Endometrium (tissue), 2 donors: ENCODE data around the gene TNFSF12.
"Not testable (repeated sequence)": the region's sequence is repeated elsewhere in the genome, so short reads cannot be mapped to it uniquely, and the experiment has no call there.

ENCODE experiments used
- FAIRE-seq: peaks from 2 replicates; lab custom pipeline; 2012; peaks lifted over from hg19 to GRCh38; lab: Jason Lieb, UNC
- donor health status: control.
- donor health status: control.

TNFSF12 gene

DNA sequence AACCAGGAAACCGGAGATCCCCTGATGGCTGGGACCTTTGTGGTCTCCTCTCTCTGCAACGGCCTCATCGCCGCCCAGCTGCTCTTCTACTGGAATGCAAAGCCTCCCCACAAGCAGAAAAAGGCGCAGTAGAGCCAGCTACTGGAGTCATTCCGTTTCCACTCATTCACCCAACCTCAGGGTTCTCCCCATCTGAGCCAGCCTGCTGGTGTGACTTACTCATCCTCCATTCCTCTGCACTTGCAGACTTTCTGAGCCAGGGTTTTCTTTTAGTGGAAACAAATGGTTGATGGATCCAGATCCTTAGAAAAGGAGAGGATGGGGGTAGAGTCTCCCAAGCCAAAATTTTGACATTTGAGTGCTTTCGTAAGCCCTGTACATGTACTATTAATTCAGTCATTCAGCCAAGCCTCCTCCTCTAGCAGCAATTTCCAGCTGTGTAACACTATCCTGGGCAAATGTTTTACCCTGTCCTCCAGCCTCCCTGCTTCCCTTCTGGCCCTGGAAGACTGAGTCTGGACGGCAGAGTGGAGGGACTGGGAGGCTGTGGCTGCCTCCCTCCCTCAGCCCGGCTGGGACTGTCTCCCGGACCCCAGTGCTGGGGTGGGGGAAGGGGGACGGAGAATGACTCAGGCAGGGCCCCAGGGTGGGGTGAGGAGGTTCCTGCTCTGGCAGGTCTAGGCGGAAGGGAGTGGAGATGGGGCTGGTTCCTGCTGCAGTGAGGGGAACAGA, 38.7 kb downstream of the TNFSF12 start:
- no peak for FAIRE-seq

DNA sequence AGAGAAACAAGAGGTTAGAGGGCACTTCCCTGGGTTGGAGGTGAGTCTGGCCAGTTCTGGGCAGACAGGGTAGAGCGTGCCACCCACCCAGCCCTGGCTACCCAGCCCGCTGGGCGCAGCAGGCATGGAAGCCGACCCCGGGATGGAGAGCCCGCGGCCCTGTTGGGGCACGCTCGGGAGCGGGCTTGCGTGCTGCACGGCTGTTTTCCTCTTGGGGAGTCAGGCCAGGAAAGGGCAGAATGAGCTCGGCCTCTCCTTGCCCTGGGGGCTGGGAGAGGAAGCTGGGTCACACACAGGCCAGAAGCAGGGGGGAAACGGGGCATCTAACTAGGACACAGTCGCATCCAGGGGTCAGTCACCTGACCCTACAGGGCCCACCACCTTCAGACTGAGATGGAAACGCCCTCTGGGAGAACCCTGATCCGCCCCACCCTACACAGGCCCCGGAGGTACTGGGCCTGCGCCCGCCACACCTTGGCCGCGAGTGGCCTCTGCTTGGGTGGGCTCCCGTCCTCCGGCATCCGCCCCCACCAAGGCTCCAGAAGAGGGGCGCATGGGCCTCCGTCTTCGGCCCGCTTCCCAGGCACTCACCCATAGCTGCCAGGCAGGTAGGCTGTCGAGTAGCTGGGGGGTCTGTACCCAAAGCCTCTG, 39.8 kb downstream of the TNFSF12 start:
- FAIRE-seq: no peak

DNA sequence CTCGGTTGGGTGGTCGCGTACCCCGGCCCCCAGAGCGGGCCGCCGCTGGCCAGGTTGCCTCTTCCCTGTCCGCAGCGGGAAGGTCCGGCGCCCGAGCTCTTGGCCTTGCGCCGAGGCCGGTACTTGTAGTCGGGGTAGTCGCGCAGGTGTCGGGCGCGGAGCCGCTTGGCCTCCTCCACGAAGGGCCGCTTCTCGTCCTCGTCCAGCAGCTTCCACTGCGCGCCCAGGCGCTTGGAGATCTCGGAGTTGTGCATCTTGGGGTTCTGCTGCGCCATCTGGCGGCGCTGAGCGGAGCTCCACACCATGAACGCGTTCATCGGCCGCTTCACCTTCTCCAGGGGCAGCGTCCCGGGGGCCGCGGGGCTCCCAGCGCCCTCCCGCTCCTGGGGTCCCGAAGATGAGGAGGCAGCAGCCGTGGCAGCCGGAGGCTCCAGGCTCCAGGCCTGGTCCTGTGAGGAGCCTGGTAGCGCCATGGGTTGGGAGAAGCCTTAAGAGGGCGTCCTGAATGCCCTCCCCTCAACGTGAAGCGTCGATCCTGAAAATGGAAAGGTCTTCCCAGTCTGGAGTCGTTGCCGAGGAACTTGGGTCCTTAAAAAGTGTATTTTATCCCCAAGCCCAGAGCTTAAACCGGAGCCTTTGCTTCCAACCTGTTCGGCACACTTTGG, 40.5 kb downstream of the TNFSF12 start:
- no peak for FAIRE-seq

DNA sequence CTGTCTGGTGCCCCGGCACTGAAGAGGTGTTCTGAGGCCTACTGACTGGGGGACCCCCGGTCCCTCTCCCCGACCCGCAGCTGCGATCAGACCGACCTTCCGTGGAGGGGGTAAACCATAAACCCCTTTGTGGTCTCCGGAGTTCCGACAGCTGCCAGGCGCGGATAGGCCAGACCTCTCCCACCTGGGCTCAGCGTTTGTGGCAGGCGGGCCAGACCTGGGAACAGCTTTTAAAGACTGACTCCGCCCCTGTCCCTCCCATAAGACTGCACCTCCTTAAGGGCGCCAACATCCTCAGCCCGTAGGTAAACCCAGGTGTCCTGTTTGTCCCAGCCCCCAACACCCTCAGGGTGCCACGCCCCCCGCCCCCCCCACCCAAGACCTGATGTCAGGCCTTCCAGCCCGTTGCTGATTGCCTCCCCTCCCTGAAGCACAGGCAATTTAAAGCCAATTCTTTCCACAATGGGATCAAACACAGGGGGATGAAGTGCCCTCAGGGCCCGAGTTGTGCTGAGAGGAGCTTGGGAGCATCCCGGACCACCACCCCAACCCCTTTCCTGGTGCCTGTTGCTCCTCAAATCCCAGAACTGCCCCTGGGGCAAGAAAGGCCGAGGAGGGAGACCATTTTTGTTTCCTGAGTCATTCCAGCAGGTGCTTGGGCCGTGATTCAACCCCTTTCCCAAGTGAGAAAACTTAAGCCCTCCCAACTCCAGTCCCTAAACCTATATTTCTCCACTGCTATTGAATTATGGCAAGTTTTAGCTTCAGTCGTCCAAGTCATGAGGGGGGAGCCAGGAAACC, 41.2 kb downstream of the TNFSF12 start, which contains the start of gene SOX15:
Gene SOX15, minus strand, starts transcription at position 204 of the 801 bp plus-strand sequence. CDS start 418 bp downstream, outside the sequence.
- FAIRE-seq: no peak

DNA sequence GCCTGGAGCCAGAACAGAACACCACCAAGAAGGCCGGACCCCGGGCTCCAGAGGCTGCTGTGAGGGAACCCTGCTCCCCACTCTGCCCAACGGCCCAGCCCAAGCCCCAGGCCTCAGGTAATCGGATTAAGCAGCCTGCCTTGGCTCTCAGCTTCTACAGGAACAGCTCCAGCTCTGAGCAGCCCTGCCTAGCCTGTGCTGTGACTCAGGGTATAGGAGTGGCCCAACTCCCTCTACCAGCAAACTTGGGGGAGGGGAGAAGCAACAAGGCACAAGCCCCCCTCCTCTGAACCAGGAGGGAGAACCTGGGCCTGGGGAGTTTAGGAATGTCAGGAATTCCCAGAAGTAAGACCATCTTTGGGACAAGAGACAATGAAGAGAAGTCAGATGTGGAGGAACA, 41.9 kb downstream of the TNFSF12 start:
- no peak for FAIRE-seq

DNA sequence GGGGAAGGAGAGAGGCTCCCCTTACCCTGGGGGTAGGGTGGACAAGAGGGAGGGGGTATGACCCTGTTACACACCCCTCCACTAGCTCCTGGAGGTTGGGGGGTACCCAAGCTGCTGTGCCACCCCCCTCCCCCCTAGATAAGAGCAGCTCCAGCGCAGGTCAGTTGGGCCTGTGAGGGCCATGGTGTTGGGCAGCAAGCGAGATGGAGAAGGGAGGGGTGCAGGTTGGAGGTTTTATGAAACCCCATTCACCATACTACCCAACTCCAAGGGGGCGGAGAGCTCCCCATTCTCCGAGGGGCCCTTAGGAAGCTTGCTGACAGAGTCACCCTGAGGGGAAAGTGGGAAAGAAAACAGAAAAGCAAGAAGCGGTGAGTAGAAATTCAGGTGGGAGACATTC, 42.7 kb downstream of the TNFSF12 start:
- FAIRE-seq: no peak

DNA sequence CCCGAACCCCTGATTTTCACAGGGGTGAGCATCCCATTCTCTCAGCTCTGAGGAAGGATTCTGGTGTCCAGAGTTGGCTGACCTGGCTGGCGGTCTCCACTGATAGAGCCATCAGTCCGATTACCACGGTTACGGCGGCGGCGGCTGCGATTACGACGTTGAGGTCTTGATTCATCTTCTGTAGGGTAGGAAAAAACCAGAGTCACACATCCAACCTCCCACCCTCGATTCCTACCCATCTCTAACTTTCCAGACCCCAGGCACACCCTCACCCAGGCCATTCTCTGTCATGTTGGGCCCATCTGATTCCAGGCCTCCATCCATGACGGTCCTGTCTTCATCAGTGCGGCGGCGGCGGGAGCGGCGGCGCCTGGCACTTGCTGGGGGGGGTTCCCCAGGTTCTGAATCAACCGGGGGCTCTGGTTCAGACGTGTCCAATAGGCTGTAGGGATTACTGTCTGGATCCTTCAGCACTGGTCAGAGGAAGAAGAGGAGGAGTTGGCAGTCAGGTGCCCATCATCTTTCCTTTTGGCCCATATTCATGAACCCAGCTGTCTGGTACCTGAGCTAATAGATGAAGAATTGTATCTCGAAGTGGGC, 43.7 kb downstream of the TNFSF12 start:
- FAIRE-seq: no peak

DNA sequence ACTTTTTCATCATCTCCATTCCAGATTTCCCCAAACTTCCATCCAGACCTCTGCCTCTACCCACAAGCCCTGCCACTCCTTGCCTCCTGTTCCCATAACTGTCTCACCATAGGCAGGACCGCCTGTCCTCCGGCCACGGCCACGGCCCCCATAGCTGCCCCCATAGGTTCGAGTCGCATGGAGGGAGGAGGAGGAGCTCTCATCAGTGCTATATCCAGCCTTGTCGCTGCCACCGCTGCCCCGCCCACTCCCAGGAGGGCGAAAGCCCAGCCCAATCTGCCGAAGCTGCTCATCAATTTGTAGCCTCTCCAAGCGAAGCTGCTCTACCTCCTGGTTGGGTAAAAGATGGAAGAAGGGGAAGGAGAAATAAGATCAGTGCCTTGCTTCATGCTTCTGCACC, 44.4 kb downstream of the TNFSF12 start:
- no peak for FAIRE-seq

DNA sequence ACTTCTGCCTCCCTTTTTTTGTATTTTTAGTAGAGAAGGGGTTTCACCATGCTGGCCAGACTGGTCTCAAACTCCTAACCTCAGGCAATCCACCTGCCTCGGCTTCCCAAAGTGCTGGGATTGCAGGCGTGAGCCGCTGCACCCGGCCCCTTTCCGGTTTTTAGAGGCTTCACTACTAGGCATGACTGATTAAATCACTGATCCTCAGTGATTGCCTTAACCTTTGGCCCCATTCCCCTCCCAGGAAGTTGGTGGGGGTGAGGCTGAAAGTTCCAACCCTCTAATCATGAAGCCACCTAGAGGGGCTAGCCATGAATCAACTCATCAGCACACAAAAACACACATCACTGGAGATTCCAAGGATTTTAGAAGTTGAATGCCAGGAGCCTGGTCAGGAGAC, 48.7 kb downstream of the TNFSF12 start:
- FAIRE-seq: not testable (repeated sequence)

DNA sequence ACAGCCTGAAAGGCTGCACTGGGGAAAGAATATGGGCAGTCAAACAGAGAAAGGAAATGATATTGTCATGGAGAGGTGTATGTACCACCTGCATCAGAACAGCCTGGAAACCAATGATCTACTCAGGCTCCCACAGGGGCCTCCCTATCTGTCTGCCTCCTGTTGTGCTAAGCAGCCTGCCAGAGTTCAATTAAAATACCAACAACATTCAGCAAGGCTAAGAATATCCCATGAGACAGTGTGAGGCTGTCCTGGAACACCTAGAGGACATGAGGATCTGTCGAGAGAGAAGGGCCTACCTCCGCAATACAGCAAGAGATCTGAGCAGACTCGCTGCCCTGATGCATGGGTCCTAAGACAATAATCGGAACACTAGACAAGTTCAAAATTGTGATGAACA, 57.4 kb downstream of the TNFSF12 start:
- FAIRE-seq: no peak
